Renal pelvis (tissue), 4 donors: ENCODE data around the gene TRIM50. TPM values are rescaled to one million over a fixed set of nuclear protein-coding genes. Genes with fewer than 3 reads are reported as not detected.
A peak's percentile ranks its signal among the peaks of the same experiment; 100 is the strongest.
"Not testable (repeated sequence)": the region's sequence is repeated elsewhere in the genome, so short reads cannot be mapped to it uniquely, and the experiment has no call there.

Source experiments
- DNase-seq: peaks from one replicate; pipeline ENCODE4 v3.0.0-alpha.2; 2013
- polyA plus RNA-seq, 3 donors: library from polyadenylated mRNA; unstranded; fragments of 120-200 nt; gene quantifications; one replicate each; pipeline ENCODE4 v1.2.1, GENCODE V29; 2013; ENCODE audit not compliant: insufficient read length in 3 of 3

The TRIM50 gene
- polyA plus RNA-seq, 3 donors = 0.24 to 0.38 (median 0.33) TPM

- no peak for DNase-seq
Measured at GRCh38 chr7:73314271-73314670, 13.6 kb downstream of the TRIM50 start.

- no peak for DNase-seq
Measured at GRCh38 chr7:73313521-73313906, 14.4 kb downstream of the TRIM50 start.

- DNase-seq = no peak
Measured at GRCh38 chr7:73312831-73313520, 14.9 kb downstream of the TRIM50 start.

GRCh38 chr7:73311421-73311820 lies 16.5 kb downstream of the TRIM50 start:
- DNase-seq = not testable (repeated sequence)

- DNase-seq = peak; percentile 74
Measured at GRCh38 chr7:73308665-73309214, 19.1 kb downstream of the TRIM50 start, which contains the start of gene NSUN5. TSS of gene NSUN5 (minus strand) at chr7:73308826. CDS start at chr7:73308790, 36 bp downstream.

GRCh38 chr7:73308074-73308664 lies 19.7 kb downstream of the TRIM50 start:
- peak; percentile 7 for DNase-seq

- DNase-seq = no peak
Measured at GRCh38 chr7:73307436-73307835, 20.4 kb downstream of the TRIM50 start.

- DNase-seq = not testable (repeated sequence)
Measured at GRCh38 chr7:73304612-73305387, 23.1 kb downstream of the TRIM50 start.

- DNase-seq = no peak
Measured at GRCh38 chr7:73304071-73304470, 23.8 kb downstream of the TRIM50 start.

GRCh38 chr7:73303546-73303945 lies 24.3 kb downstream of the TRIM50 start:
- DNase-seq = no peak

- not testable (repeated sequence) for DNase-seq
Measured at GRCh38 chr7:73302846-73303245, 25.0 kb downstream of the TRIM50 start.

GRCh38 chr7:73301108-73301507 lies 26.8 kb downstream of the TRIM50 start:
- not testable (repeated sequence) for DNase-seq

GRCh38 chr7:73299812-73300211 lies 28.1 kb downstream of the TRIM50 start:
- DNase-seq = not testable (repeated sequence)

- DNase-seq = not testable (repeated sequence)
Measured at GRCh38 chr7:73297706-73298105, 30.2 kb downstream of the TRIM50 start.

GRCh38 chr7:73297235-73297634 lies 30.6 kb downstream of the TRIM50 start:
- not testable (repeated sequence) for DNase-seq

GRCh38 chr7:73277210-73277609 lies 50.7 kb downstream of the TRIM50 start:
- DNase-seq = not testable (repeated sequence)

GRCh38 chr7:73267813-73268212 lies 60.1 kb downstream of the TRIM50 start:
- DNase-seq = not testable (repeated sequence)

GRCh38 chr7:73266719-73267368 lies 61.0 kb downstream of the TRIM50 start:
- not testable (repeated sequence) for DNase-seq
